T-helper 1 cell treated with Interleukin-12 subunit alpha and Interleukin-12 subunit beta and Interleukin-4 antibody, amounts not matched to agents 30 μg/mL and 1 μg/mL, for 36 hours (primary cell): ENCODE data around the gene CHKB.

Experiments used
- H3K27ac Mint-ChIP-seq: one replicate; pipeline ENCODE4 v1.8.0; 2021; ENCODE audit warnings: mild to moderate bottlenecking, mixed read lengths
- H3K27me3 Mint-ChIP-seq: one replicate; pipeline ENCODE4 v1.8.0; 2021; ENCODE audit warnings: low read depth, mixed read lengths
- H3K36me3 Mint-ChIP-seq: one replicate; pipeline ENCODE4 v1.8.0; 2021; ENCODE audit warnings: low read depth, mixed read lengths
- H3K4me1 Mint-ChIP-seq: one replicate; pipeline ENCODE4 v1.8.0; 2021; ENCODE audit warnings: low read depth, mixed read lengths
- H3K4me3 Mint-ChIP-seq: one replicate; pipeline ENCODE4 v1.8.0; 2021; ENCODE audit warnings: mild to moderate bottlenecking, moderate library complexity, mixed read lengths
- H3K9me3 Mint-ChIP-seq: one replicate; pipeline ENCODE4 v1.8.0; 2021; ENCODE audit warnings: mixed read lengths

Gene CHKB, protein sequence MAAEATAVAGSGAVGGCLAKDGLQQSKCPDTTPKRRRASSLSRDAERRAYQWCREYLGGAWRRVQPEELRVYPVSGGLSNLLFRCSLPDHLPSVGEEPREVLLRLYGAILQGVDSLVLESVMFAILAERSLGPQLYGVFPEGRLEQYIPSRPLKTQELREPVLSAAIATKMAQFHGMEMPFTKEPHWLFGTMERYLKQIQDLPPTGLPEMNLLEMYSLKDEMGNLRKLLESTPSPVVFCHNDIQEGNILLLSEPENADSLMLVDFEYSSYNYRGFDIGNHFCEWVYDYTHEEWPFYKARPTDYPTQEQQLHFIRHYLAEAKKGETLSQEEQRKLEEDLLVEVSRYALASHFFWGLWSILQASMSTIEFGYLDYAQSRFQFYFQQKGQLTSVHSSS

DNA sequence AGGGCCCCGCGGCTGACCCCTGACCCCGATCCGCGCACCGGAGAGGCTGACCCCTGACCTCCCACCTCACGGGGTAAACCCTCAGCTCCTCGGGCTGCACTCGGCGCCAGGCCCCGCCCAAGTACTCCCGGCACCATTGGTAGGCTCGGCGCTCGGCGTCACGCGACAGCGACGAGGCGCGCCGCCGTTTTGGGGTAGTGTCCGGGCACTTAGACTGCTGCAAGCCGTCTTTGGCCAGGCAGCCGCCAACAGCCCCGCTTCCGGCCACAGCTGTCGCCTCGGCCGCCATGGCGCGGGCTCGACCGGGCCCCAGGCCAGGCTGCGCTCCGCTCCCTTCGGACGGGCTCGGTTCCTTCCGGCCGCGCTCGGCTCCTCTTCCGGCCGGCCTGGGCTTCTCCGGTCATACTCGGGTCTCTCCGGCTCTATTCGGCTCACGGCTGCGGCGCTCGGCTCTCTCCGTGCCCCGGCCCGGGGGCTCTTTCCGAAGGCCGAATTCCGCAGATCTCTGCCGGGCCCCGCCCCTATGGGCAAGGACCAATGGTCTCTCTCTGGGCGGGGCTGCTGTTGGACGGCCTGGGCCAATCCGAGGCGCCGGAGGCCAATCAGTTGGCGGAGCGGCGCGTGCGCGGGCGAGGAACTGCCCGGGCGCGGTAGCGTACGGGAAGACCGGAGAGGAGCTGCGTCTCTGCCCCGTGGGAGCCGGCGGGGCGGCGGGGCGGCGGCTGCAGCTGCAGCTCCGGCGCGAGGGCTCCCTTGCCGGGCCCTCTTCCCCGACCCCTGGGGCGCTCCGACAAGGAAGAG lies at the start of gene CHKB:
TSS of gene CHKB (minus strand) at position 357 of the 801 bp plus-strand sequence. CDS start at position 289, 68 bp downstream.
- peaks cover 16% of the 10 kb centered on the region for H3K4me1 Mint-ChIP-seq
- H3K27ac Mint-ChIP-seq, result peak within 1 kb of the TSS; percentile 96
- H3K9me3 Mint-ChIP-seq, result no peaks in the 10 kb centered on the region
- peak within 1 kb of the TSS; percentile 87 for H3K4me3 Mint-ChIP-seq
- peaks cover 9% of the 10 kb centered on the region for H3K36me3 Mint-ChIP-seq
- H3K27me3 Mint-ChIP-seq, result no peaks in the 10 kb centered on the region

DNA sequence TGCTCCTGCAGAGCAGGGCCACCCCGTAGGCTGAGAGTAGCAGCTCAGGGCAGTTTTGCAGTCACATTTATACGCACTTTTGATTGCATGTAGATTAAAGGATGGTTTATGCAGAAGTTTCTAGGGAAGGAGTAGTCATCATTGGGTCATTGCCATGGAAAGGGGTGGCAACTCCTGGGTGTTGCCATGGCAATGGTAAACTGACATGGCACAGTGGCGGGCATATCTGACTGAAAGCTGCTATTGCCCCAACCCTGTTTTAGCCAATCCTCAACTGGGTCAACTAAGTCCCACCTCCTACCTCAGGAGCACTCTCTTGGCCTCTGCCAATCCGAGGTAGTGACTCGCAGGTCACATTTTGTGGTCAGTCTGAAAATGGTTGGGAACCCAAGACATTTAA lies 47.7 kb upstream of the CHKB start:
- Mint-ChIP-seq H3K4me1 (peaks cover 11% of the 10 kb centered on the region), H3K4me3 (no peak overlapping the region), H3K36me3 (peaks cover 6% of the 10 kb centered on the region), H3K9me3 (no peaks in the 10 kb centered on the region), H3K27ac (no peak overlapping the region), H3K27me3 (peaks cover 4% of the 10 kb centered on the region)

DNA sequence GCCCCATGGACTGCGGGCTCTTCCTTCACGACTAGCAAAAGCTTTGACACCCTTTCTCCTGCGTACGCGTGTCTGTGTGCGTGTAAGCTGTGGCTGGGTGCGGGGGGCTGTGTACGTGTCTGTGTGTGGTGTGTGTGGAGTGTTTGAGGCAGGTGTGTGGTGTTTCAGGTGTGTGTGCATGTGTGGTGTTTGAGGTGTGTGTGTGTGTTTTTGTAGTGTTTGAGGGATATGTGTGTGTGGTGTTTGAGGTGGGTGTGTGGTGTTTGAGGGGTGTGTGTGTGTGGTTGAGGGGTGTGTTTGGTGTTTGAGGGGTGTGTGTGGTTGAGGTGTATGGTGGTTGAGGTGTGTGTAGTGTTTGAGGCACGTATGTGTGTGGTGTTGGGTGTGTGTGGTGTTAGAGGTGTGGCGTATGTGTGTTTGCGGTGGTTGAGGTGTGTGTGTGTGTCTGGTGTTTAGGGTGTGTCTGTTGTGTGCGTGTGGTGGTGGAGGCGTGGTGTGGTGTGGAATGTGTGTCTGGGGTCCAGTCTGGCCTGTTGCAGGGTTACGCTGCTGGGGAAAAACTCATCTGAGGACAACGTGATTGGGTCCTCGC lies 46.0 kb upstream of the CHKB start:
- H3K27me3 Mint-ChIP-seq, result peaks cover 1% of the 10 kb centered on the region
- H3K4me1 Mint-ChIP-seq, result peaks cover 11% of the 10 kb centered on the region
- peak overlapping the region; percentile 86 for H3K4me3 Mint-ChIP-seq
- H3K27ac Mint-ChIP-seq, result peak overlapping the region; percentile 46
- peaks cover 6% of the 10 kb centered on the region for H3K36me3 Mint-ChIP-seq
- H3K9me3 Mint-ChIP-seq, result no peaks in the 10 kb centered on the region

DNA sequence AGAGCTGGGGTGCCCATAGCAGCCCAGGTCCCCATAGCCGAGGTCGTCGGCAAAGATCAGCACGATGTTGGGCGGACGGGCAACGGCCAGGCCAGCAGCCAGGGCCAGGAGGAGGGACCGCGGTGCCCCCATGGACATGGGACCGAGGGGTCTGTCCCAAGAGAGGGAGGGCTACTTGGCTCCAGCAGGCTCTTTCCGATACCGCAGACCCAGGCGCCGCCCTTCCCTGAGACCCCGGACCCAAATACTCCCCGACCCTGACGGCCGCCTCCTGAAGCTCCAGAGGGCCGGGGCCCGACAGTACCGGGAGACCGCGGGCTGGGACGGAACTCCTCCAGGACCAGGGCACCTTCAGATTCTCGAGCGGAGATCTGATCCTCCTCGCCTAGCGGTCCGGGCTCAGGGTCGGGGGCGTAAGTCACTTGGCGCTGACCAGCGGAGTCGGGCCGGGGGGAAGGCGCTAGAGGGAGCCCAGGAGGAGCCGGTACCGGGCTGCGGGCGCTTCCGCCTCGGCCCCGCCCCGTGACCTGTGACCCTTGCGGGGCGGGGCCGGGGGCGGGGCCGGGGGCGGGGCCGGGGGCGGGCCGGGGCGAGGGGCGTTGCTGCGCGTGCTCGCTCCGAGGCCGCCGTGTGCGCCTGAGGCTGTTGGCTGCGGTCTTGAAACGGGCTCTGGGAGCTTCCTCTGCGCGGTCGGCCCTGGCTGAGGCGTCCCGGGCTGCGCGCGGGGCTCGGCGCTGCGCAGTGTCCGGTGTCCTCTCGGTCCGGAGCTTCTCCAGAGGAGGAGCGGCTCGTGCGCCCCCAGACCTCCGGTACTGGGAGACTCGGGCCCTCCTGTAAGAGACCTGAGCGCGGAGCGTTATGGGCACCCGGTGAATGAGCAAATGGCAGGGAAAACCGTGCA lies 45.2 kb upstream of the CHKB start, which contains the start of gene ARSA:
TSS of gene ARSA (minus strand) at position 511 of the 901 bp plus-strand sequence. CDS start at position 138, 373 bp downstream.
- Mint-ChIP-seq H3K4me3 (peak within 1 kb of the TSS; percentile 86), H3K27ac (peak within 1 kb of the TSS; percentile 62), H3K36me3 (peaks cover 6% of the 10 kb centered on the region), H3K27me3 (no peaks in the 10 kb centered on the region), H3K9me3 (no peaks in the 10 kb centered on the region), H3K4me1 (peaks cover 11% of the 10 kb centered on the region)

DNA sequence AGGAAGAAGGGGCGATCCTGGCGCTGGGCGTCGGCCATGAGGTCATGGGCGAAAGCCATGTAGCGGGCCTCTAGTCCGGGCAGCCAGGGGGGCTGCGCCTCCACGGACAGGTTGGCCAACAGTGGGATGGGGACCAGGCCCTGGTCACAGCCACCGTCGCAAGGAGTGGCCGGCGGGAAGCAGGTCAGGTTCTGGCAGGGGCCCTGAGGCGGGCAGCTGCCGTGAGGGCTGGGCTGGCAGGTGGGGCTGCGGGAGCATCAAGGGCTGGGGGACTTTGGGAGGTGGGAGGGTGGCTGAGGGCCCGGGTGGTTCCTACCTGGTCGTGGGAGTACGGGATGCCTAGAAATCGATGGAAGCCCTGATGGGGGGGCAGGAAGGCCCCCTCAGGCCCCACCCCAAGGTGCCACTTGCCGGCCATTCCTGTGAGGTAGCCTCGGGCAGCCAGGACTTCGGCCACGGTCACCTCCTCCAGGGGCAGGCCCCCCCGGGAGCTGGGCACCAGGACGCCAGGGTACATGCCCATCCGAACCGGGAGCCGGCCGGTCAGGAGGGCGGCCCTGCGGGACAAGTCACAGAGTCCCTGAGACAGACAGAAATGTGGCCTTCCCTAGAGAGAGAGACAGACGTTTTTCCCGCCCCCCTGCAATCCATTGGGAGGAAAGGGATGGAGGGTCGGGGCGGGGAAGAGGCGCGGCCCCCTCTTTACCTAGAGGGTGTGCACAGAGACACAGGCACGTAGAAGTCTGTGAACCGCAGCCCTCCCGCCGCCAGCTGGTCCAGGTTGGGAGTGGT lies 44.4 kb upstream of the CHKB start:
- H3K36me3 Mint-ChIP-seq, result peaks cover 6% of the 10 kb centered on the region
- H3K27me3 Mint-ChIP-seq, result no peaks in the 10 kb centered on the region
- no peaks in the 10 kb centered on the region for H3K9me3 Mint-ChIP-seq
- H3K4me1 Mint-ChIP-seq, result peaks cover 17% of the 10 kb centered on the region
- peak overlapping the region; percentile 81 for H3K4me3 Mint-ChIP-seq
- peak overlapping the region; percentile 75 for H3K27ac Mint-ChIP-seq

DNA sequence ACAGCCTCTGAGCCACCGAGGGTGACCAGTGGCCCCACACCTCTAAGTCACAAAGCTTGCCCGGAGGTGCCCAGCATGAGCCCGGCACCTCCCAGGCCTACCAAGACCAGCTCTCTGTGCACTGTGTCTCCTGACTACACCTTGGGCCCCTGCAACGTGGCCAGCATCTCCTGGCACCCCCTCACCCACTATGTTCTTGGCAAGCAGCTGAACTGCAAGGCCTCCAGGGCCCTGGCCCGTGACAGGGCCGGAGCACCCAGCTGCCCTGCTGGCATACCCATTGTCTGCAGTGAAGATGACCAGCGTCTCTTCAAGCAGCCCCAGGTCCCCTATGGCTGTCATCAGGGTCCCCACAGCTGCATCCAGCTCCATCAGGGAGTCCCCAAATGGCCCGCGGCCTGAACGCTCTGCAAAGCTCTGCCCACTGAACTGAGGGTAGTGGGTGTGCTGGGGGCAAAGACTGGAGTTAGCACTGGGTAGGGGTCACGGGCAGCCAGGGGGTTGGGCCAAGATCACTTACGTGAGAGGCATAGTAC lies 43.7 kb upstream of the CHKB start:
- H3K4me1 Mint-ChIP-seq, result peaks cover 24% of the 10 kb centered on the region
- H3K27me3 Mint-ChIP-seq, result no peaks in the 10 kb centered on the region
- no peaks in the 10 kb centered on the region for H3K9me3 Mint-ChIP-seq
- H3K27ac Mint-ChIP-seq, result peak overlapping the region; percentile 75
- H3K4me3 Mint-ChIP-seq, result peak overlapping the region; percentile 75
- peaks cover 6% of the 10 kb centered on the region for H3K36me3 Mint-ChIP-seq

DNA sequence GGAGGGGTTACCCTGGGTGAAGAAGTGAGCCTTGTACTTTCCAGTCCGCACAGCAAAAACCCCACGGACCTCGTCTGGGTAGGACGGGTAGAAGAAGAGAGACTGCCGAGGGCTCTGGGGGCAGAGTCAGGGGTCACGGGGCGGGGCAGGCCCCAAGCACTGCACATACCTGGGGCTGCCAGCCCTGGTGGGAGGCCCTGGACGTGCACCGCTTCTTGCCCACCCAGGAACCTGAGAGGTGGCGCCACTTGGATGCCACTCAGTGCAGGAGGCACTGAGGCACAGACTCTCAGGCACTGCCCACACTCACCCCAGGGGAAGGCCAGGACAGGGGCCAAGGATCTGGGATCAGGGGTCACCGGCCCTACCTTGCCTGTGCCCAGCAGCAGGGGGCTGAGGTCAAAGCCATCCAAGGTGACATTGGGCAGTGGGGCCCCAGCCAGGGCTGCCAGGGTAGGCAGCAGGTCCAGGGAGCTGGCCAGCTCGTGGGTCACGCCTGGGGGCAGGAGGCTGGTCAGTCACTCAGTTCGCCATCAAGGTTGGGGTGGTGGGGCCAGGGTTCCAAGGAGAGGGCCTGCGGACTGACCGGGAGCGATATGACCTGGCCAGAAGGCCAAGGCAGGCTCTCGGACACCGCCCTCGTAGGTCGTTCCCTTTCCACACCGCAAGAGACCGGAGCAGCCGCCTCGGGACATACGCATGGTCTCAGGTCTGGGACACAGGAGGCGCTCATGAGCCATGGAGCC lies 43.1 kb upstream of the CHKB start:
- no peak overlapping the region for H3K27ac Mint-ChIP-seq
- no peaks in the 10 kb centered on the region for H3K27me3 Mint-ChIP-seq
- H3K36me3 Mint-ChIP-seq, result peaks cover 6% of the 10 kb centered on the region
- H3K9me3 Mint-ChIP-seq, result no peaks in the 10 kb centered on the region
- H3K4me3 Mint-ChIP-seq, result peak overlapping the region; percentile 16
- H3K4me1 Mint-ChIP-seq, result peaks cover 30% of the 10 kb centered on the region

DNA sequence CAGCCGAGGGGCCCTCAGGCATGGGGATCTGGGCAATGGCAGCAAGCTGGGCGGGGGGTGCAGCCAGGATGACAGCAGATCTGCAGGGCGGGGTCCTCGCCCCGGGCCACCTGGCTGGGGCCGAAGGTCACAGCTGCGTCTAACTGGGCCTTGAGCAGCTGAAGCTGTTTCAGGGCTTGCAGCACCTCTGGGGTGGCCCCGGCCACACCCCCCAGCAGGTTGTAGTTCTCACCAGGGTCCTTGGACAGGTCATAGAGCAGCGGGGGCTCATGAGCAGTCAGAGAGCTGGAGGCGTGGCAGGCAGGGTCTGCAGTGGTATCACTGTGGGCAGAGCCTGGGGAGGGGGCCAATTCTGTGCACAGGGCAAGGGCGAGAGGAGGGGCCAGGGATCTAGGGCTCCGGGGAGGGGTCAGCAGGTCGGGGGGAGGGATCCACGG lies 42.5 kb upstream of the CHKB start:
- Mint-ChIP-seq H3K27ac (no peak overlapping the region), H3K4me1 (peaks cover 35% of the 10 kb centered on the region), H3K36me3 (peaks cover 6% of the 10 kb centered on the region)

DNA sequence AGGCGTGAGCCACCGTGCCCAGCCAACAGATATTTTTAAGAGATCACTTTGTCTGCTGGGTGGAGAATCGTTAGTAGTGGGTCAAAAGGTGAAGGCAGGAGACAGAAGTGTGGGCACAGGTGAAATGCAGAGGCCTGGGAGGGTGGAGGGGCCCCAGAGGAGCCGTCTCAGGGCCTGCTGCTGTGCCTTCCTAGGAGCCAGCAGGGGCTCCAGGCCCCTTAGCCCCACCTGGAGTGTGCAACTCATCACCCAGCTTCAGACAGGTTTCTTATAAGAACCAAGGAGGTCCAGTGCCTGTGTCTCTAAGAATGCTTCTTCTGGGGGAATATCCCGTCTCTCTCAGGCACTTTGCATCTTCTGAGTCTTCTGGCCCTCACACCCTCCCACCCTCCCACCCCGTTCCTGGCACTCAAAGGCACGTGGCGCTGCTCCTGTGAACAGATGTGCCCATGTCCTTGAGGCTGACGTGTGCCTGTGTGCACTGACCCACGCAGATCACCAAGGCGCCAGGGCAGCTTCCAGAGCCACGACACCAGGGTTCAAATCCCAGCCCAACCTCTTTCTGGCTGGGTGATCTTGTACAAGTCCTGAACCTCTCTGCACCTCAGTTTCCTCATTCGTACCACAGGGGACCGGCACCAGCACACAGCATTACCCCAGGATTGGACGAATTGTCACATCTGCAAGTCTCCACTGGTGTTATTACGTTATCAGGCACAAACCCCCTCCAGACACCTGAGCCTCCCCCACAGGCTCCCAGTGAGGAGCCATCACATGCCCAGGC lies 41.9 kb upstream of the CHKB start:
- peaks cover 39% of the 10 kb centered on the region for H3K4me1 Mint-ChIP-seq

More for the DNA sequence above, 42.5 kb upstream of the CHKB start:
- Mint-ChIP-seq H3K4me3 (peak overlapping the region; percentile 16), H3K27me3 (no peaks in the 10 kb centered on the region), H3K9me3 (no peaks in the 10 kb centered on the region)

DNA sequence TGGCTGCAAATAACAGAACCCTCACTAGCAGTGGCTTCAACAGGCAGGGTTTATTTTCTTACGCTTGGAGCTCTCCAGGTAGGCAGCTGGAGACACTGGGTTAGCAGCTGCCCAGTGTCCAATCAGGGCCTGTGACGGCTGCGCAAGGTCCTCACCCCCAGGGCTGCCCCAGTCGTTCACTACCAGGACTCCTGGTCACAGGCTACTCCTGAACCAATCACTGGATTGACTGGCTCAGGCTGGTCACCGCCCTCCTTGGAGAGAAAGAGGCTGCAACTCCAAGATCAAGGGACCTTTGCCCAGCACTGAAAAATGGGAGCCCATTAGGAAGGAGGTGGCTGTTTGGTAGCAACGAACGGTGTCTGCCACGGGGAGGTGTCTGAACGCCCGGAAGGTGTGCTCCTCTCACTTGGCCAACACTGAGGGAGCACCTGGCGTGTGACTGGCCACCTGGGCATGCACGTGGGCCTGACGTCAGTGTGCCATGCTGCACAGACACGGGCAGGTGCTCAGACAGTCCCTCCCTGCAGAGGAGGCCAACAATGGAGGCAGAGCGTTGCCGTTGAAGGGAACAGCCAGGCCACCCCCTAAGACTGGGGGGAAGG lies 40.2 kb upstream of the CHKB start:
- Mint-ChIP-seq H3K27me3 (no peaks in the 10 kb centered on the region), H3K4me3 (no peak overlapping the region), H3K27ac (peak overlapping the region; percentile 99)

More for the DNA sequence above, 41.9 kb upstream of the CHKB start:
- no peaks in the 10 kb centered on the region for H3K9me3 Mint-ChIP-seq
- H3K27me3 Mint-ChIP-seq, result no peaks in the 10 kb centered on the region
- peak overlapping the region; percentile 1 for H3K27ac Mint-ChIP-seq
- peaks cover 6% of the 10 kb centered on the region for H3K36me3 Mint-ChIP-seq
- H3K4me3 Mint-ChIP-seq, result no peak overlapping the region

DNA sequence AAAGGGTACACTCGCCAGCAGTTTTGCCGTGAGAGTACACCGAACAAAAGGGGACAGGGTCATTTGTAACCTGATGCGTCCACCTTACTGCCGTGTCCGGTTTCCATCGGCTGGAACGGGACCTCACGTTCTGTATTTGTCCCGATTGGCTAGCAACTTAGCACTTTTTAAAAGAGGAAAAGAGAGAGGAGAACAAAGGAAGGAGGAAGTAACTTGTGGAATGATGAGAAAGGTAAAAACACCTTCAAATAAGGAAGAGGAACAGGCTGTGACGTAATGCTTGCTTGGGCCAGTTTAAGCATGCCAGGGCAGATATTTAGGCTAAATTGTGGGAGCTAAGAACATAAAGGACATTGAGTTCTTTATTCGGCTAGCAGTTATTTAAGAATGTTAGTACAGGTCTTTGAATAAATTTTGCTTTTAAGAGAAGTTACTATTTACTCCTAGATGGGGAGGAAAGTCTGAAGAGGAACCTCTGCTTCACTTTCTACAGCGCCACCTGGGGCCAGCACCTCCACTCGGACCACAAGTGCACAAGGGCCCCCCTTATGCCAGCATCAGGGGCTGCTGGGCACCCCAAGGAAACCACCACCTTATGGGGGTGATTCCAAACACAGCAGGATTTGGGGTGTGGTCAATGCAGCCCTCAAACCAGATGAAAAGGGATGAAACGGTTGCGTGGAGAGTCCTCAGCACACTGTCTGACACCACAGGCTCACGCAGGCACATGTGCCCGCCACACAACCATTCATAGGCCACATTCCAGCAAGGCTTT lies 39.5 kb upstream of the CHKB start:
- no peaks in the 10 kb centered on the region for H3K27me3 Mint-ChIP-seq
- peak overlapping the region; percentile 79 for H3K4me3 Mint-ChIP-seq
- H3K36me3 Mint-ChIP-seq, result peaks cover 4% of the 10 kb centered on the region
- no peaks in the 10 kb centered on the region for H3K9me3 Mint-ChIP-seq
- H3K27ac Mint-ChIP-seq, result peak overlapping the region; percentile 99
- H3K4me1 Mint-ChIP-seq, result peaks cover 32% of the 10 kb centered on the region

More for the DNA sequence above, 40.2 kb upstream of the CHKB start:
- Mint-ChIP-seq H3K36me3 (peaks cover 4% of the 10 kb centered on the region), H3K4me1 (peaks cover 32% of the 10 kb centered on the region), H3K9me3 (no peaks in the 10 kb centered on the region)
